HepG2 (cell line): ENCODE data around the gene RERE. TPM values are rescaled to one million over a fixed set of nuclear protein-coding genes. Genes with fewer than 3 reads are reported as not detected.

Experiments used
- ATAC-seq: fragments of 200-7000 bp; cut with Tn5 transposase; 3 replicates; pipeline ENCODE4 v1.9.1; 2020; ENCODE audit warnings: mild to moderate bottlenecking, moderate library complexity
- BruUV-seq: library from RNA; stranded (reverse); fragments of 400-500 nt; replicated peaks from 2 replicates; lab custom pipeline; 2021; lab: Mats Ljungman, UMichigan
- CTCF ChIA-PET: fragments of 300-600 bp; formaldehyde crosslinking; extraction: SDS; loops from one replicate; lab custom pipeline; 2021; ENCODE audit warnings: low total read pairs, inconsistent platforms, low intra/inter-chr PET ratio; lab: Yijun Ruan, JAX
- POLR2A ChIA-PET: fragments of 350-600 bp; sonication (Branson Sonifier 250); formaldehyde crosslinking; loops from one replicate; lab custom pipeline; 2020; ENCODE audit warnings: antibody characterized with exemption, inconsistent platforms; lab: Yijun Ruan, JAX
- DNase-seq: peaks from one replicate; pipeline ENCODE4 v3.0.0-alpha.2; 2015; ENCODE audit warnings: low spot score
- FAIRE-seq: peaks from 3 replicates; lab custom pipeline; 2011; peaks lifted over from hg19 to GRCh38; lab: Jason Lieb, UNC
- H2AFZ ChIP-seq: one replicate; pipeline ENCODE4 v1.6.1; 2011; ENCODE audit warnings: low read length, inconsistent platforms
- H3K27ac ChIP-seq: fragments of 300-600 bp; 3 replicates; pipeline ENCODE4 v1.8.0; 2011; ENCODE audit warnings: mixed run types, mild to moderate bottlenecking, mixed read lengths, low read length, inconsistent platforms; ENCODE audit not compliant: insufficient read depth; ENCODE audit errors: extremely low read length
- H3K27me3 ChIP-seq, 2 experiments: fragments of 200-600 bp in 1 of 2; 2 replicates in 1 of 2; 3 replicates in 1 of 2; pipeline versions ENCODE4 v1.6.0 to v1.8.0; 2011; ENCODE audit warnings: low read length in 2 of 2, mild to moderate bottlenecking in 2 of 2, moderate library complexity in 2 of 2, inconsistent platforms in 1 of 2; ENCODE audit not compliant: insufficient read depth in 2 of 2, control insufficient read depth in 1 of 2
- H3K36me3 ChIP-seq, 2 experiments: fragments of 200-600 bp in 1 of 2; replicated peaks in 1 of 2; 2 replicates in 1 of 2; 3 replicates in 1 of 2; pipeline versions ENCODE4 v1.5.1 to v1.8.0; 2011; ENCODE audit warnings: low read length in 2 of 2, inconsistent platforms in 1 of 2; ENCODE audit not compliant: insufficient read depth in 2 of 2, control insufficient read depth in 1 of 2
- H3K4me1 ChIP-seq: 2 replicates; pipeline ENCODE4 v1.5.1; 2012; ENCODE audit warnings: low read length, inconsistent platforms; ENCODE audit not compliant: insufficient read depth
- H3K4me2 ChIP-seq: 2 replicates; pipeline ENCODE4 v1.6.0; 2011; ENCODE audit warnings: low read depth, low read length, inconsistent platforms
- H3K4me3 ChIP-seq, 3 experiments: fragments of 200-600 bp in 1 of 3; sonication (generic), shearing (Covaris generic) in 1 of 3; replicated peaks in 1 of 3; 2 replicates each; pipeline ENCODE4 v1.5.1; 2011 to 2016; ENCODE audit warnings: low read length in 3 of 3, inconsistent platforms in 2 of 3, low read depth in 2 of 3, mild to moderate bottlenecking in 2 of 3, control low read depth in 1 of 3, mixed read lengths in 1 of 3; ENCODE audit not compliant: insufficient read depth in 1 of 3
- H3K79me2 ChIP-seq: one replicate; pipeline ENCODE4 v1.6.1; 2011; ENCODE audit warnings: low read length, inconsistent platforms; ENCODE audit not compliant: insufficient read depth
- H3K9ac ChIP-seq: 2 replicates; pipeline ENCODE4 v1.6.0; 2011; ENCODE audit warnings: mild to moderate bottlenecking, low read depth, low read length, inconsistent platforms; ENCODE audit not compliant: insufficient read depth
- H3K9me3 ChIP-seq: 2 replicates; pipeline ENCODE4 v1.5.1; 2012; ENCODE audit warnings: mild to moderate bottlenecking, low read length
- H4K20me1 ChIP-seq: 2 replicates; pipeline ENCODE4 v1.6.0; 2011; ENCODE audit warnings: inconsistent platforms, mild to moderate bottlenecking, low read length, moderate library complexity; ENCODE audit not compliant: insufficient read depth
- ATF7 ChIP-seq, 2 experiments: fragments of 450-650 bp in 1 of 2; sonication (generic) in 1 of 2; formaldehyde crosslinking in 1 of 2; IDR thresholded peaks; 2 replicates each; pipeline versions ENCODE4 v1.4.0 to v1.6.1; 2016 to 2020; ENCODE audit warnings: antibody characterized with exemption in 1 of 2, mild to moderate bottlenecking in 1 of 2, missing genetic modification reagents in 1 of 2
- BATF2 ChIP-seq: sonication (generic); formaldehyde crosslinking; IDR thresholded peaks from 2 replicates; pipeline ENCODE4 v1.8.0; 2022; ENCODE audit warnings: mild to moderate bottlenecking, missing genetic modification reagents, moderate library complexity
- CBFB ChIP-seq: sonication (generic); formaldehyde crosslinking; IDR thresholded peaks from 2 replicates; pipeline ENCODE4 v1.4.0; 2020; ENCODE audit warnings: missing genetic modification reagents
- CREB1 ChIP-seq, 2 experiments: fragments of 450-650 bp in 1 of 2; IDR thresholded peaks; 2 replicates each; pipeline ENCODE4 v1.6.1; 2016 to 2017; ENCODE audit warnings: control low read depth in 1 of 2, mild to moderate bottlenecking in 1 of 2, missing compliant biosample characterization in 1 of 2, missing genetic modification characterization in 1 of 2
- FOSL2 ChIP-seq: sonication (generic); formaldehyde crosslinking; IDR thresholded peaks from 2 replicates; pipeline ENCODE4 v1.4.0; 2020; ENCODE audit warnings: missing genetic modification reagents
- HNF4A ChIP-seq: sonication (generic); formaldehyde crosslinking; IDR thresholded peaks from 2 replicates; pipeline ENCODE4 v1.4.0; 2020; ENCODE audit warnings: missing genetic modification reagents
- ISL2 ChIP-seq: sonication (generic); formaldehyde crosslinking; IDR thresholded peaks from 2 replicates; pipeline ENCODE4 v1.5.0; 2020; ENCODE audit warnings: missing genetic modification reagents
- JDP2 ChIP-seq: sonication (generic); formaldehyde crosslinking; IDR thresholded peaks from 2 replicates; pipeline ENCODE4 v1.8.1; 2022; ENCODE audit warnings: missing genetic modification reagents, borderline replicate concordance
- NCOA2 ChIP-seq: sonication (generic); formaldehyde crosslinking; IDR thresholded peaks from 2 replicates; pipeline ENCODE4 v1.8.0; 2022; ENCODE audit warnings: inconsistent platforms
- NPAS2 ChIP-seq: sonication (generic); formaldehyde crosslinking; IDR thresholded peaks from 2 replicates; pipeline ENCODE4 v1.8.0; 2022; ENCODE audit warnings: mild to moderate bottlenecking, missing genetic modification reagents, borderline replicate concordance
- SOX13 ChIP-seq, 3 experiments: fragments of 450-650 bp in 1 of 3; sonication (generic) in 1 of 3; formaldehyde crosslinking in 1 of 3; IDR thresholded peaks in 2 of 3; conservative IDR thresholded peaks in 1 of 3; 2 replicates each; pipeline versions ENCODE4 v1.5.0 to v1.6.1; 2016 to 2020; ENCODE audit warnings: antibody characterized with exemption in 1 of 3, mild to moderate bottlenecking in 1 of 3, missing compliant biosample characterization in 1 of 3, missing genetic modification reagents in 1 of 3, moderate library complexity in 1 of 3
- TEAD3 ChIP-seq: optimal IDR thresholded peaks from 2 replicates; pipeline ENCODE3; 2016; ENCODE audit warnings: borderline replicate concordance
- TERF1 ChIP-seq: sonication (generic); formaldehyde crosslinking; IDR thresholded peaks from 2 replicates; pipeline ENCODE4 v1.8.0; 2022; ENCODE audit warnings: mild to moderate bottlenecking, missing genetic modification reagents, moderate library complexity
- U2AF2 ChIP-seq: fragments of 200-400 bp; formaldehyde crosslinking; IDR thresholded peaks from 2 replicates; pipeline ENCODE4 v1.6.1; 2017; ENCODE audit warnings: low read depth, mild to moderate bottlenecking, low read length
- ZBTB21 ChIP-seq: sonication (generic); formaldehyde crosslinking; IDR thresholded peaks from 2 replicates; pipeline ENCODE4 v1.4.0; 2020; ENCODE audit warnings: missing genetic modification reagents
- ZNF644 ChIP-seq: IDR thresholded peaks from 2 replicates; pipeline ENCODE4 v1.6.1; 2016; ENCODE audit warnings: low read depth
- WGBS: methylation state at CpG from one replicate; pipeline ENCODE4 v1.1.6; 2017; ENCODE audit warnings: low lambda C conversion rate; 5-methylcytosine and 5-hydroxymethylcytosine counted together
- in situ Hi-C: cut with HindIII; loops from 2 replicates; pipeline ENCODE4 v1.10.0; 2017; ENCODE audit warnings: low pct_unique_long_range_greater_than_20kb; ENCODE audit not compliant: extremely low pct_ligation_motif_present
- intact Hi-C: fragments of 100-400 bp; cut with micrococcal nuclease; formaldehyde crosslinking; loops from one replicate; pipeline ENCODE4 v1.10.0; 2022; ENCODE audit not compliant: unreplicated experiment
- polyA plus RNA-seq, 8 experiments: library from polyadenylated mRNA; depleted of rRNA in 3 of 8; stranded (reverse) in 7 of 8; unstranded in 1 of 8; fragments of >200 nt; fragmentation: Illumina TruSeq in 4 of 8; extraction: Trizol in 4 of 8; gene quantifications; 2 replicates each; pipeline versions ENCODE4 v1.2.1 to v1.2.3, GENCODE V29; 2011 to 2016; ENCODE audit warnings: low read depth in 4 of 8, missing spikeins in 1 of 8, mixed read lengths in 1 of 8; ENCODE audit not compliant: insufficient read depth in 1 of 8
- total RNA-seq, 5 experiments: library from RNA; depleted of rRNA; stranded (reverse); fragments of >200 nt; fragmentation: Illumina TruSeq; extraction: Trizol; gene quantifications; 2 replicates each; pipeline ENCODE4 v1.2.3, GENCODE V29; 2016; ENCODE audit warnings: low read depth in 1 of 5
- TF ChIP-seq, protein P1 (sequence below): sonication (generic); formaldehyde crosslinking; IDR thresholded peaks from 2 replicates; pipeline ENCODE4 v1.5.0; 2020; ENCODE audit warnings: missing genetic modification reagents
- TF ChIP-seq, protein P2 (sequence below): sonication (generic); formaldehyde crosslinking; IDR thresholded peaks from 2 replicates; pipeline ENCODE4 v1.4.0; 2020; ENCODE audit warnings: missing genetic modification reagents

RERE gene
- total and polyA plus RNA-seq, 2 of the 13 experiments (the other 11 are each of a cell fraction or from before 2014, with no cell fraction given): 18.3 to 21.9 TPM

- 0 out of 2 replicates have a peak, but pooled peaks have one; percentile 21 for TF ChIP-seq ZNF644
- TF ChIP-seq BATF2 (CRISPR knock-in tag): no peak
- TF ChIP-seq, protein P1, sequence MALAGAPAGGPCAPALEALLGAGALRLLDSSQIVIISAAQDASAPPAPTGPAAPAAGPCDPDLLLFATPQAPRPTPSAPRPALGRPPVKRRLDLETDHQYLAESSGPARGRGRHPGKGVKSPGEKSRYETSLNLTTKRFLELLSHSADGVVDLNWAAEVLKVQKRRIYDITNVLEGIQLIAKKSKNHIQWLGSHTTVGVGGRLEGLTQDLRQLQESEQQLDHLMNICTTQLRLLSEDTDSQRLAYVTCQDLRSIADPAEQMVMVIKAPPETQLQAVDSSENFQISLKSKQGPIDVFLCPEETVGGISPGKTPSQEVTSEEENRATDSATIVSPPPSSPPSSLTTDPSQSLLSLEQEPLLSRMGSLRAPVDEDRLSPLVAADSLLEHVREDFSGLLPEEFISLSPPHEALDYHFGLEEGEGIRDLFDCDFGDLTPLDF (CRISPR knock-in tag): no peak
- TF ChIP-seq JDP2 (CRISPR knock-in tag): no peak
- no peak for TF ChIP-seq TERF1 (CRISPR knock-in tag)
- TF ChIP-seq NPAS2 (CRISPR knock-in tag): no peak
- TF ChIP-seq TEAD3 (CRISPR knock-in tag): peak; percentile 33
- no peak for TF ChIP-seq HNF4A (CRISPR knock-in tag)
- TF ChIP-seq FOSL2: peak; percentile 27; the same call in 1 of the 2 replicates
- TF ChIP-seq SOX13 (IDR thresholded peaks at IDR 0.05): no peak
- 0 out of 4 replicates have a peak, but pooled peaks of 1 of the 2 experiments have one; percentile 22 for TF ChIP-seq SOX13 (CRISPR knock-in tag; conservative IDR thresholded peaks at IDR 0.05 in 1 of 2, IDR thresholded peaks at IDR 0.05 in 1 of 2)
- peak; percentile 87 for TF ChIP-seq ZBTB21 (CRISPR knock-in tag)
- 0 out of 2 replicates have a peak, but pooled peaks have one; percentile 17 for TF ChIP-seq ISL2 (CRISPR knock-in tag)
- peak; percentile 46; the same call in 1 of the 2 replicates for TF ChIP-seq CREB1 (IDR thresholded peaks at IDR 0.05)
- peak; percentile 47; the same call in 1 of the 2 replicates for TF ChIP-seq CREB1 (CRISPR knock-in tag; IDR thresholded peaks at IDR 0.05)
- TF ChIP-seq NCOA2 (CRISPR knock-in tag): no peak
- TF ChIP-seq, protein P2, sequence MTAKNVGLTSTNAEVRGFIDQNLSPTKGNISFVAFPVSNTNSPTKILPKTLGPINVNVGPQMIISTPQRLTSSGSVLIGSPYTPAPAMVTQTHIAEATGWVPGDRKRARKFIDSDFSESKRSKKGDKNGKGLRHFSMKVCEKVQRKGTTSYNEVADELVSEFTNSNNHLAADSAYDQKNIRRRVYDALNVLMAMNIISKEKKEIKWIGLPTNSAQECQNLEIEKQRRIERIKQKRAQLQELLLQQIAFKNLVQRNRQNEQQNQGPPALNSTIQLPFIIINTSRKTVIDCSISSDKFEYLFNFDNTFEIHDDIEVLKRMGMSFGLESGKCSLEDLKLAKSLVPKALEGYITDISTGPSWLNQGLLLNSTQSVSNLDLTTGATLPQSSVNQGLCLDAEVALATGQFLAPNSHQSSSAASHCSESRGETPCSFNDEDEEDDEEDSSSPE (CRISPR knock-in tag): no peak
- TF ChIP-seq U2AF2: no peak
- peak; percentile 52; the same call in 1 of the 2 replicates for TF ChIP-seq ATF7 (IDR thresholded peaks at IDR 0.05)
- no peak for TF ChIP-seq ATF7 (CRISPR knock-in tag; IDR thresholded peaks at IDR 0.05)
- TF ChIP-seq CBFB (CRISPR knock-in tag): 0 out of 2 replicates have a peak, but pooled peaks have one; percentile 30
- WGBS: 72% methylated on average over 4 of the region's 4 CpGs
- H3K9me3 ChIP-seq: no peaks in the 10 kb centered on the region
- ChIA-PET CTCF (no interaction called here), POLR2A (no interaction called here)
- H3K27ac ChIP-seq: peak overlapping the region; percentile 16
- DNase-seq (peak; percentile 78), FAIRE-seq (peak; percentile 8), ATAC-seq (peak; percentile 57)
- H3K79me2 ChIP-seq: peaks cover 79% of the 10 kb centered on the region
- H3K9ac ChIP-seq: no peak overlapping the region
- peaks cover 56% of the 10 kb centered on the region for H3K4me1 ChIP-seq
- no peak overlapping the region for H3K4me3 ChIP-seq
- no TSS peak for BruUV-seq
- H3K36me3 ChIP-seq: peaks cover 0 to 2% of the 10 kb centered on the region in 2 experiments; a peak in 3 of 5 replicates
- in situ Hi-C loops: no loop called here
- intact Hi-C loops: no loop called here
- no peaks in the 10 kb centered on the region for H3K27me3 ChIP-seq
- no peak overlapping the region for H3K4me2 ChIP-seq
- no peak overlapping the region for H2AFZ ChIP-seq
- peaks cover 65% of the 10 kb centered on the region for H4K20me1 ChIP-seq
Measured at GRCh38 chr1:8625981-8626898, 191.2 kb downstream of the RERE start.
